HG02623 (cell line): Measurements from ENCODE around the gene C14orf119.

Experiments
- ATAC-seq: cut with Tn5 transposase; IDR thresholded peaks from one replicate; pipeline ENCODE4 v1.9.1; 2021; ENCODE audit warnings: moderate library complexity; ENCODE audit not compliant: unreplicated experiment

Gene C14orf119

GRCh38 chr14:23060536-23061260 is 34.6 kb upstream of the C14orf119 start:
- ATAC-seq, result no peak

GRCh38 chr14:23062002-23062401 is 33.3 kb upstream of the C14orf119 start:
- no peak for ATAC-seq

- no peak for ATAC-seq
These were observed 31.7 kb upstream of the C14orf119 start for GRCh38 chr14:23063601-23064000.

- no peak for ATAC-seq
These were observed 28.9 kb upstream of the C14orf119 start for GRCh38 chr14:23066368-23066767.

GRCh38 chr14:23066855-23067744 is 28.2 kb upstream of the C14orf119 start:
- ATAC-seq, result no peak

GRCh38 chr14:23067847-23068788 is 27.2 kb upstream of the C14orf119 start:
- ATAC-seq, result no peak

- ATAC-seq, result peak; percentile 49
These were observed 26.4 kb upstream of the C14orf119 start for GRCh38 chr14:23068789-23069412.

- ATAC-seq, result no peak
These were observed 25.9 kb upstream of the C14orf119 start for GRCh38 chr14:23069413-23069806.

- ATAC-seq, result no peak
These were observed 24.8 kb upstream of the C14orf119 start for GRCh38 chr14:23070262-23071129.

- peak; percentile 89 for ATAC-seq
These were observed 23.9 kb upstream of the C14orf119 start for GRCh38 chr14:23071244-23071920.

GRCh38 chr14:23071921-23072539 is 23.3 kb upstream of the C14orf119 start:
- no peak for ATAC-seq

- no peak for ATAC-seq
These were observed 20.4 kb upstream of the C14orf119 start for GRCh38 chr14:23074906-23075305.

- no peak for ATAC-seq
These were observed 18.4 kb upstream of the C14orf119 start for GRCh38 chr14:23076785-23077408.

GRCh38 chr14:23077962-23078361 is 17.3 kb upstream of the C14orf119 start:
- no peak for ATAC-seq

GRCh38 chr14:23078692-23079116 is 16.6 kb upstream of the C14orf119 start:
- no peak for ATAC-seq

GRCh38 chr14:23079716-23080115 is 15.6 kb upstream of the C14orf119 start:
- no peak for ATAC-seq

GRCh38 chr14:23080474-23080873 is 14.8 kb upstream of the C14orf119 start:
- ATAC-seq, result no peak

- ATAC-seq, result no peak
These were observed 9.8 kb upstream of the C14orf119 start for GRCh38 chr14:23085458-23085857.
